PC-3 (cell line): ENCODE results near the gene SALL3.

Experiments
- CTCF ChIP-seq: fragments of 300-600 bp; sonication (generic); conservative IDR thresholded peaks from 2 replicates; pipeline ENCODE4 v1.5.1; 2017; ENCODE audit warnings: antibody characterized with exemption, low read depth, mild to moderate bottlenecking, low read length
- EZH2 ChIP-seq: fragments of 300-600 bp; sonication (generic); IDR thresholded peaks from one replicate; pipeline ENCODE4 v1.6.1; 2017; ENCODE audit warnings: antibody characterized with exemption, mild to moderate bottlenecking, low read length; ENCODE audit not compliant: unreplicated experiment
- EZH2phosphoT487 ChIP-seq: fragments of 300-600 bp; sonication (generic); IDR thresholded peaks from 2 replicates; pipeline ENCODE4 v1.6.1; 2018; ENCODE audit warnings: mild to moderate bottlenecking, antibody characterized with exemption, low read length, borderline replicate concordance

DNA sequence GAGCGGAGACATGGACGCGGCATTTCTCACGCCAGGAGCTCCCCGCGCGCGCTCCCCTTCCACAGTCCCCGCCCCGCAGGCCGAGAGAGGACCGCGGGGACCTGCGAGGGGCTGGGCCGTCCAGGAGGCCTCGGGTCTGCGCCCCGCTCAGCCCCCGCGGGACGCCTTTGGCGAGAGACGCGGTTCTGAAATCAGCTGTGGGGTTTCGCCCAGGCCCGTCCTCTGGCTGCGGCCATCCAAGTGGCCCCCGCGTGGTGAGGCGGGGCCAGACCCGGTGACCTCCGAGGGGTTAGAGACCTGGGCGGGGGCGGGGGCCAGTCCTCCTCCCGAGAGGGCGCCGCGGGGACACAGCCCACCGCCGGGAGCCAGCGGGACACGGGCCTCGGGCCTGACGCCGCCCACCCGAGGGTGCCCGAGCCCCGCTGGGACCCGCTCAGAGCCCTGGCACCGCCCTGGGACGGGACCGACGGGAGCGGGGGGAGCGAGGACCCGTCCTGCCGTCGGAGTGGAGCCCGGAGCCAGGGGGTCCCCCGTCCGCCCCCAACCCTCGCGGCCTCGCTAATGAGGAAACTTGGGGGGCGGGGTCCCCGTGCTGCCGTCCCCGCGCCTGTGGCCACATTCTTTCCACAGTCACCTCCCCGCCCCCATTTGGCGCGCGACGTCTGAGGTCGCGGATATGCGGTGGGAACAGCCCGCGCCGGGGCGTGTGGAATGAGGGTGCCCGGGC, 6.1 kb upstream of the SALL3 start:
- TF ChIP-seq CTCF = no peak
- TF ChIP-seq EZH2 = no peak
- no peak for TF ChIP-seq EZH2phosphoT487
